Natural killer cell (primary cell): ENCODE measurements around the gene HOXD13. TPM values are rescaled to one million over a fixed set of nuclear protein-coding genes. Genes with fewer than 3 reads are reported as not detected.

ENCODE experiments used
- ATAC-seq, 3 donors: fragments of 150-1000 bp in 2 of 3; fragments of 200-7000 bp in 1 of 3; cut with Tn5 transposase; 1 replicate in 1 of 3; 2 replicates in 2 of 3; pipeline ENCODE4 v1.10.0; 2021; ENCODE audit warnings: mild to moderate bottlenecking in 2 of 3, moderate library complexity in 2 of 3
- DNase-seq, 2 donors: peaks; one replicate each; pipeline versions ENCODE4 v3.0.0 to v3.0.0-alpha.2; 2013 to 2021; ENCODE audit warnings: mixed read lengths in 1 of 2
- H3K27ac ChIP-seq: one replicate; pipeline ENCODE4 v1.5.1; 2013; ENCODE audit warnings: mild to moderate bottlenecking, low read length
- H3K27me3 ChIP-seq: one replicate; pipeline ENCODE4 v1.6.1; 2013; ENCODE audit warnings: low read length; ENCODE audit not compliant: control insufficient read depth, insufficient read depth
- H3K36me3 ChIP-seq: one replicate; pipeline ENCODE4 v1.6.1; 2013; ENCODE audit warnings: low read length; ENCODE audit not compliant: control insufficient read depth, insufficient read depth
- H3K4me1 ChIP-seq: one replicate; pipeline ENCODE4 v1.6.1; 2013; ENCODE audit warnings: low read length; ENCODE audit not compliant: control insufficient read depth, insufficient read depth
- H3K4me3 ChIP-seq: one replicate; pipeline ENCODE4 v1.5.1; 2013; ENCODE audit warnings: low read length
- H3K9me3 ChIP-seq: one replicate; pipeline ENCODE4 v1.6.1; 2013; ENCODE audit warnings: low read length; ENCODE audit not compliant: control insufficient read depth, insufficient read depth
- H3K27ac Mint-ChIP-seq, 2 donors: one replicate each; pipeline ENCODE4 v1.8.0; 2022; ENCODE audit warnings: mild to moderate bottlenecking in 2 of 2, mixed read lengths in 2 of 2, moderate library complexity in 1 of 2
- H3K27me3 Mint-ChIP-seq, 2 donors: one replicate each; pipeline ENCODE4 v1.8.0; 2022; ENCODE audit warnings: low read depth in 2 of 2, mixed read lengths in 2 of 2
- H3K36me3 Mint-ChIP-seq: one replicate; pipeline ENCODE4 v1.8.0; 2022; ENCODE audit warnings: mixed read lengths
- H3K4me1 Mint-ChIP-seq, 2 donors: one replicate each; pipeline ENCODE4 v1.8.0; 2022; ENCODE audit warnings: mixed read lengths in 2 of 2
- H3K4me3 Mint-ChIP-seq: one replicate; pipeline ENCODE4 v1.8.0; 2022; ENCODE audit warnings: mild to moderate bottlenecking, moderate library complexity, mixed read lengths
- H3K9me3 Mint-ChIP-seq, 2 donors: one replicate each; pipeline ENCODE4 v1.8.0; 2022; ENCODE audit warnings: mixed read lengths in 2 of 2
- CTCF ChIP-seq: fragments of 200-600 bp; IDR thresholded peaks from one replicate; pipeline ENCODE4 v1.8.0; 2022; ENCODE audit warnings: antibody characterized with exemption
- WGBS: methylation state at CpG from one replicate; pipeline ENCODE4 v1.1.7; 2013; ENCODE audit warnings: missing lambda C conversion rate; ENCODE audit not compliant: insufficient coverage; 5-methylcytosine and 5-hydroxymethylcytosine counted together
- intact Hi-C: fragments of 100-400 bp; cut with micrococcal nuclease; formaldehyde crosslinking; loops from one replicate; pipeline ENCODE4 v1.14.2; 2022
- total RNA-seq, 4 donors: library from RNA; stranded (reverse); fragments of 120-200 nt in 1 of 4; gene quantifications; one replicate each; pipeline versions ENCODE4 v1.2.3 to v1.2.4, GENCODE V29; 2013 to 2022

HOXD13 gene
- not detected for total RNA-seq
- not detected for total RNA-seq (2013)

- WGBS: 4% methylated on average over 94 of the region's 95 CpGs
- H3K36me3 Mint-ChIP-seq: peaks cover 6% of the 10 kb centered on the region
- no peak within 1 kb of the TSS for H3K4me3 ChIP-seq
- H3K27ac Mint-ChIP-seq: no peak within 1 kb of the TSS
- H3K9me3 ChIP-seq: peaks cover 6% of the 10 kb centered on the region
- H3K27ac ChIP-seq: no peak within 1 kb of the TSS
- H3K27me3 ChIP-seq: peaks cover 88% of the 10 kb centered on the region
- H3K4me1 Mint-ChIP-seq: peaks cover 21 to 41% of the 10 kb centered on the region in 2 donors
- H3K4me3 Mint-ChIP-seq: peak within 1 kb of the TSS; percentile 35
- DNase-seq: no peak
- peaks cover 27% of the 10 kb centered on the region for H3K4me1 ChIP-seq
- no peak for ATAC-seq
- TF ChIP-seq CTCF: no peak
- intact Hi-C loops: no loop called here
- no peaks in the 10 kb centered on the region for H3K9me3 Mint-ChIP-seq
- no peaks in the 10 kb centered on the region for H3K36me3 ChIP-seq
- peaks cover 72 to 89% of the 10 kb centered on the region in 2 donors for H3K27me3 Mint-ChIP-seq
Measured at GRCh38 chr2:176092270-176093144, at the start of gene HOXD13. Gene HOXD13, plus strand, starts transcription at chr2:176092721. Its CDS starts 170 bp downstream, at chr2:176092891.

- no peak overlapping the region for H3K4me3 ChIP-seq
- H3K9me3 ChIP-seq: no peaks in the 10 kb centered on the region
- DNase-seq (no peak), ATAC-seq (no peak)
- Mint-ChIP-seq H3K27me3 (peaks cover 32 to 53% of the 10 kb centered on the region in 2 donors), H3K9me3 (no peaks in the 10 kb centered on the region), H3K4me1 (no peaks in the 10 kb centered on the region), H3K27ac (no peak overlapping the region), H3K36me3 (no peaks in the 10 kb centered on the region), H3K4me3 (no peak overlapping the region)
- intact Hi-C loops: no loop called here
- TF ChIP-seq CTCF: no peak
- no peaks in the 10 kb centered on the region for H3K4me1 ChIP-seq
- H3K27me3 ChIP-seq: peaks cover 5% of the 10 kb centered on the region
- H3K27ac ChIP-seq: no peak overlapping the region
- no peaks in the 10 kb centered on the region for H3K36me3 ChIP-seq
- no CpG with 5 or more reads among the region's 1 CpG for WGBS
Measured at GRCh38 chr2:176056406-176056805, 36.1 kb upstream of the HOXD13 start.

- H3K27me3 Mint-ChIP-seq: peaks cover 40 to 46% of the 10 kb centered on the region in 2 donors
- no peak for TF ChIP-seq CTCF
- no peak overlapping the region for H3K4me3 Mint-ChIP-seq
- H3K27ac Mint-ChIP-seq: no peak overlapping the region
- DNase-seq: no peak
- Histone ChIP-seq H3K4me1 (peaks cover 6% of the 10 kb centered on the region), H3K27me3 (peaks cover 39% of the 10 kb centered on the region), H3K36me3 (no peaks in the 10 kb centered on the region), H3K9me3 (no peaks in the 10 kb centered on the region), H3K4me3 (no peak overlapping the region), H3K27ac (no peak overlapping the region)
- H3K4me1 Mint-ChIP-seq: no peaks in the 10 kb centered on the region
- H3K9me3 Mint-ChIP-seq: no peaks in the 10 kb centered on the region
- no peaks in the 10 kb centered on the region for H3K36me3 Mint-ChIP-seq
- ATAC-seq: no peak
- intact Hi-C loops: no loop called here
- WGBS: 36% methylated on average over 1 of the region's 2 CpGs
Measured at GRCh38 chr2:176063958-176064357, 28.6 kb upstream of the HOXD13 start.
